ENCODE measurements around the gene KCNN2. TPM values are rescaled to one million over a fixed set of nuclear protein-coding genes. Genes with fewer than 3 reads are reported as not detected.

Gene KCNN2
- total and polyA plus RNA-seq, 10 of the 15 experiments (the other 5 are each of a cell fraction or from before 2014, with no cell fraction given): 0.21 to 3.6 (median 0.79) TPM

DNA sequence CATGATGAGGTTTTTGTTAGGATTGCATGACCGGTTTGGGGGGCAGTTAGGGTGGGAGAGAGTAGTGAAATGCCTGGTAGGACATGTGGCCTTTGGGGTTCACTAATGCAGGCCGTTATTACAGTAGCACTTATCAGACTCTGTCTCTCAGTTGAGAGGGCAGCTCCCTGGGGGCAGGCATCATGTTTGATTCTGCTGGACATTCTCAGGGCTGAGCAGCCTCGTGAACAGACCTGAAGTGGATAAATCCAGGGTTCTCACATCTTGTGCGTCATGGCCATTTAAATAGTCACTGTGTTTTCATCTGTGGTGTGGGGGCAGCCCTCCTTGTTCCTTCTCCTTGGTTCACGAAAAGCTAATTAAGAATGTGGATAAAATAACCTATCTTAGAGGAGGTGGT is 18.9 kb downstream of the KCNN2 start:
- H3K79me2 ChIP-seq (ENCODE audit: control insufficient read depth, insufficient read depth, low read length): no peaks in the 10 kb centered on the region
- no peak overlapping the region for H2AFZ ChIP-seq (ENCODE audit: control insufficient read depth, low read depth, low read length)
- H3K9me3 ChIP-seq (replicated peaks; ENCODE audit: control insufficient read depth, insufficient read depth, low read length): no peaks in the 10 kb centered on the region
- BruUV-seq (replicated peaks): no TSS peak
- no peaks in the 10 kb centered on the region for H3K36me3 ChIP-seq (ENCODE audit: control insufficient read depth in 2 of 2, insufficient read depth in 2 of 2, low read length in 1 of 2)
- no peak overlapping the region for H3K27ac ChIP-seq (ENCODE audit: control insufficient read depth, insufficient read depth)
- 33% methylated on average over 5 of the region's 5 CpGs for WGBS (ENCODE audit: insufficient coverage, insufficient replicate concordance, low lambda C conversion rate, missing lambda C conversion rate)
- in situ Hi-C loops (cut with MboI) (no loop called here), intact Hi-C loops (cut with micrococcal nuclease; ENCODE audit: unreplicated experiment) (no loop called here)
- H4K20me1 ChIP-seq (ENCODE audit: control insufficient read depth, insufficient read depth): no peaks in the 10 kb centered on the region
- FAIRE-seq (no peak), DNase-seq (ENCODE audit: low read depth, low spot score) (no peak), ATAC-seq (no peak; the same call in 1 of the 3 replicates)
- POLR2A ChIA-PET: interaction anchor here (0.8 to 1.3 kb wide), 4 partner anchors 8 to 66 kb away, joined by 4 to 5 read pairs (median 5); no protein-coding TSS in a partner anchor
- H3K9ac ChIP-seq (ENCODE audit: control insufficient read depth, insufficient read depth, low read length): no peak overlapping the region
- TF ChIP-seq YBX1 (IDR thresholded peaks at IDR 0.05): no peak
- no peak for TF ChIP-seq BHLHE40 (IDR thresholded peaks at IDR 0.05; ENCODE audit: borderline replicate concordance in 1 of 2, low read depth in 2 of 2, low read length in 1 of 2)
- TF ChIP-seq CHD4 (IDR thresholded peaks at IDR 0.05): no peak
- no peak for TF ChIP-seq ZNF622 (IDR thresholded peaks at IDR 0.05)
- TF ChIP-seq WRNIP1 (IDR thresholded peaks at IDR 0.05; ENCODE audit: borderline replicate concordance, low read depth, low read length): no peak
- TF ChIP-seq SIN3A (IDR thresholded peaks at IDR 0.05; ENCODE audit: low read depth, low read length): no peak
- TF ChIP-seq, protein P1, sequence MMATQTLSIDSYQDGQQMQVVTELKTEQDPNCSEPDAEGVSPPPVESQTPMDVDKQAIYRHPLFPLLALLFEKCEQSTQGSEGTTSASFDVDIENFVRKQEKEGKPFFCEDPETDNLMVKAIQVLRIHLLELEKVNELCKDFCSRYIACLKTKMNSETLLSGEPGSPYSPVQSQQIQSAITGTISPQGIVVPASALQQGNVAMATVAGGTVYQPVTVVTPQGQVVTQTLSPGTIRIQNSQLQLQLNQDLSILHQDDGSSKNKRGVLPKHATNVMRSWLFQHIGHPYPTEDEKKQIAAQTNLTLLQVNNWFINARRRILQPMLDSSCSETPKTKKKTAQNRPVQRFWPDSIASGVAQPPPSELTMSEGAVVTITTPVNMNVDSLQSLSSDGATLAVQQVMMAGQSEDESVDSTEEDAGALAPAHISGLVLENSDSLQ (IDR thresholded peaks at IDR 0.05): no peak
- no peak for TF ChIP-seq NFYA (IDR thresholded peaks at IDR 0.05; ENCODE audit: borderline replicate concordance, low read depth, low read length)
- TF ChIP-seq JUNB (IDR thresholded peaks at IDR 0.05): no peak
- TF ChIP-seq RAD21 (IDR thresholded peaks at IDR 0.05; ENCODE audit: insufficient read depth, low read depth, low read length): no peak
- no peak for TF ChIP-seq SREBF1 (IDR thresholded peaks at IDR 0.05; ENCODE audit: low read length)
- TF ChIP-seq GATAD2B (conservative IDR thresholded peaks at IDR 0.05; ENCODE audit: low read depth): no peak
- TF ChIP-seq SPI1 (IDR thresholded peaks at IDR 0.05; ENCODE audit: borderline replicate concordance, insufficient read depth, low read depth, low read length): no peak
- TF ChIP-seq, protein P2, sequence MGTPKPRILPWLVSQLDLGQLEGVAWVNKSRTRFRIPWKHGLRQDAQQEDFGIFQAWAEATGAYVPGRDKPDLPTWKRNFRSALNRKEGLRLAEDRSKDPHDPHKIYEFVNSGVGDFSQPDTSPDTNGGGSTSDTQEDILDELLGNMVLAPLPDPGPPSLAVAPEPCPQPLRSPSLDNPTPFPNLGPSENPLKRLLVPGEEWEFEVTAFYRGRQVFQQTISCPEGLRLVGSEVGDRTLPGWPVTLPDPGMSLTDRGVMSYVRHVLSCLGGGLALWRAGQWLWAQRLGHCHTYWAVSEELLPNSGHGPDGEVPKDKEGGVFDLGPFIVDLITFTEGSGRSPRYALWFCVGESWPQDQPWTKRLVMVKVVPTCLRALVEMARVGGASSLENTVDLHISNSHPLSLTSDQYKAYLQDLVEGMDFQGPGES (IDR thresholded peaks at IDR 0.05): no peak
- TF ChIP-seq POU2F2 (IDR thresholded peaks at IDR 0.05; ENCODE audit: borderline replicate concordance, low read depth, low read length): no peak
- RAD21 ChIA-PET (ENCODE audit: unreplicated experiment): interaction anchor here (1.3 to 1.7 kb wide), 3 partner anchors 12 to 69 kb away, joined by 3 to 4 read pairs (median 3); no protein-coding TSS in a partner anchor
- SMC1A ChIA-PET (ENCODE audit: uncharacterized antibody, unreplicated experiment): interaction anchor here (1.0 to 5.0 kb wide), 13 partner anchors 8 to 81 kb away, joined by 3 to 23 read pairs (median 6); partner anchors contain the start of gene KCNN2
- CTCF ChIA-PET: interaction anchor here (1.0 to 2.8 kb wide), 6 partner anchors 10 to 72 kb away, joined by 3 to 11 read pairs (median 4); no protein-coding TSS in a partner anchor
- H3K4me1 ChIP-seq (ENCODE audit: control insufficient read depth, insufficient read depth, low read length): no peaks in the 10 kb centered on the region
- no peak overlapping the region for H3K4me2 ChIP-seq (ENCODE audit: control insufficient read depth, insufficient read depth)
- no peak overlapping the region for H3K4me3 ChIP-seq
- no peaks in the 10 kb centered on the region for H3K27me3 ChIP-seq (replicated peaks in 1 of 2; ENCODE audit: control insufficient read depth in 2 of 2, insufficient read depth in 2 of 2, low read length in 1 of 2)
